Skeletal muscle tissue (tissue), 2 donors: ENCODE data around the gene BLACAT1. TPM values are rescaled to one million over a fixed set of nuclear protein-coding genes. Genes with fewer than 3 reads are reported as not detected.

Experiments
- small RNA-seq: library from RNA; depleted of rRNA; stranded (forward); fragments of <200 nt; gene quantifications from one replicate; pipeline ENCODE3, GENCODE V24; 2014
- total RNA-seq: library from RNA; depleted of rRNA; stranded (reverse); fragments of >200 nt; gene quantifications from one replicate; pipeline ENCODE4 v1.2.3, GENCODE V29; 2014

Gene BLACAT1
- total RNA-seq, 1 donor from 2014 or later = not detected

Small RNA genes lying within 50 kb of the gene (small RNA-seq; reads per million reads assigned to genes)
- 0.14 reads per million for gene MIR135B

Other genes with a start within 250 kb of the BLACAT1 start
- gene DSTYK, start 244.3 kb downstream of the BLACAT1 start, total RNA-seq = 10.4 TPM
- gene TMCC2, start 228.1 kb downstream of the BLACAT1 start, total RNA-seq = 15.1 TPM
- 1.0 TPM for gene NUAK2, start 134.3 kb downstream of the BLACAT1 start, total RNA-seq
- gene KLHDC8A, start 99.1 kb downstream of the BLACAT1 start, total RNA-seq = 0.52 TPM
- not detected for gene LEMD1, start 34.0 kb downstream of the BLACAT1 start, total RNA-seq
- gene CDK18, start 48.6 kb upstream of the BLACAT1 start, total RNA-seq = 3.7 TPM
- gene ELK4, start 176.0 kb upstream of the BLACAT1 start, total RNA-seq = 13.6 TPM
- gene SLC45A3, start 224.5 kb upstream of the BLACAT1 start, total RNA-seq = 2.1 TPM